K562 (cell line): ENCODE measurements around the gene CDT1. TPM values are rescaled to one million over a fixed set of nuclear protein-coding genes. Genes with fewer than 3 reads are reported as not detected.

Source experiments
- CBX8 ChIP-seq: fragments of 200-600 bp; sonication (generic); IDR thresholded peaks from 2 replicates; pipeline ENCODE4 v1.6.1; 2012; ENCODE audit warnings: borderline replicate concordance, mixed run types, low read depth, mild to moderate bottlenecking, moderate library complexity, mixed read lengths, low read length, control low read depth, inconsistent platforms; ENCODE audit not compliant: poor library complexity, severe bottlenecking; ENCODE audit errors: extremely low read depth
- HNRNPK ChIP-seq: fragments of 200-400 bp; formaldehyde crosslinking; IDR thresholded peaks from one replicate; pipeline ENCODE4 v1.6.1; 2018; ENCODE audit warnings: mild to moderate bottlenecking, low read depth, low read length; ENCODE audit not compliant: poor library complexity, severe bottlenecking
- HSF4 ChIP-seq: fragments of 250-450 bp; sonication (Bioruptor Pico); IDR thresholded peaks from 2 replicates; pipeline ENCODE4 v2.1.2; 2022; ENCODE audit warnings: mild to moderate bottlenecking, moderate library complexity, borderline replicate concordance
- LARP7 ChIP-seq: fragments of 450-650 bp; IDR thresholded peaks from 2 replicates; pipeline ENCODE4 v1.6.1; 2016
- MAX ChIP-seq: sonication (generic); formaldehyde crosslinking; IDR thresholded peaks from 2 replicates; pipeline ENCODE4 v1.9.0; 2022; ENCODE audit warnings: mild to moderate bottlenecking, missing genetic modification reagents
- MBD1 ChIP-seq: fragments of 250-450 bp; sonication (Bioruptor Pico); IDR thresholded peaks from 2 replicates; pipeline ENCODE4 v1.8.0; 2022; ENCODE audit warnings: inconsistent platforms
- MCM2 ChIP-seq: fragments of 450-650 bp; IDR thresholded peaks from 2 replicates; pipeline ENCODE4 v1.6.1; 2017; ENCODE audit warnings: low read depth, mild to moderate bottlenecking
- MYBL2 ChIP-seq, 2 experiments: fragments of 450-650 bp in 1 of 2; sonication (generic) in 1 of 2; formaldehyde crosslinking in 1 of 2; IDR thresholded peaks; 2 replicates each; pipeline versions ENCODE4 v1.6.1 to v1.8.1; 2017 to 2022; ENCODE audit warnings: borderline replicate concordance in 1 of 2, inconsistent platforms in 1 of 2, low read depth in 1 of 2, mild to moderate bottlenecking in 1 of 2, missing genetic modification reagents in 1 of 2, moderate library complexity in 1 of 2
- PRMT5 ChIP-seq: sonication (generic); formaldehyde crosslinking; IDR thresholded peaks from 2 replicates; pipeline ENCODE4 v1.5.0; 2020; ENCODE audit warnings: missing genetic modification reagents
- RAD21 ChIP-seq, 2 experiments: fragments of 250-450 bp in 1 of 2; fragments of 450-650 bp in 1 of 2; sonication (Bioruptor Pico) in 1 of 2; formaldehyde crosslinking in 1 of 2; IDR thresholded peaks in 1 of 2; conservative IDR thresholded peaks in 1 of 2; 2 replicates each; pipeline versions ENCODE4 v1.4.0 to v1.8.0; 2020 to 2022; ENCODE audit warnings: mild to moderate bottlenecking in 2 of 2, moderate library complexity in 1 of 2
- SOX6 ChIP-seq: fragments of 450-650 bp; IDR thresholded peaks from 2 replicates; pipeline ENCODE4 v1.6.1; 2014; ENCODE audit warnings: mild to moderate bottlenecking
- TAF9B ChIP-seq: fragments of 450-650 bp; IDR thresholded peaks from 2 replicates; pipeline ENCODE4 v1.6.1; 2018; ENCODE audit warnings: mild to moderate bottlenecking; ENCODE audit not compliant: partially characterized antibody
- ZNF780A ChIP-seq: fragments of 250-450 bp; sonication (Bioruptor Pico); IDR thresholded peaks from 2 replicates; pipeline ENCODE4 v1.5.0; 2021; ENCODE audit warnings: mild to moderate bottlenecking
- ZNF79 ChIP-seq: fragments of 250-450 bp; sonication (Bioruptor Pico); IDR thresholded peaks from 2 replicates; pipeline ENCODE4 v1.4.0; 2020; ENCODE audit warnings: low read depth, mild to moderate bottlenecking, moderate library complexity
- polyA plus RNA-seq, 8 experiments: library from polyadenylated mRNA; depleted of rRNA in 4 of 8; stranded (reverse) in 5 of 8; unstranded in 3 of 8; fragments of >200 nt; fragmentation: Nextera tagmentation in 2 of 8; fragmentation: Illumina TruSeq in 1 of 8; extraction: Ambion mirVana in 2 of 8; extraction: Trizol in 1 of 8; gene quantifications; 2 replicates each; pipeline versions ENCODE4 v1.2.1 to v1.2.3, GENCODE V29; 2011 to 2014; ENCODE audit warnings: inconsistent platforms in 1 of 8, missing spikeins in 1 of 8
- total RNA-seq, 7 experiments: library from RNA; depleted of rRNA in 6 of 7; stranded (reverse); fragments of >200 nt in 6 of 7; fragmentation: Illumina TruSeq in 2 of 7; extraction: Trizol in 2 of 7; gene quantifications; 2 replicates each; pipeline versions ENCODE4 v1.2.1 to v1.2.3, GENCODE V29; 2011 to 2021; ENCODE audit warnings: low replicate concordance in 1 of 7
- TF ChIP-seq, protein P1 (sequence below): fragments of 250-450 bp; sonication (Bioruptor Pico); IDR thresholded peaks from 2 replicates; pipeline ENCODE4 v1.5.0; 2021
- TF ChIP-seq, protein P2 (sequence below), 2 experiments: fragments of 200-800 bp in 1 of 2; sonication (Bioruptor generic) in 1 of 2; sonication (generic) in 1 of 2; formaldehyde crosslinking in 1 of 2; IDR thresholded peaks in 1 of 2; conservative IDR thresholded peaks in 1 of 2; 2 replicates each; pipeline versions ENCODE4 v1.5.0 to v1.6.1; 2016 to 2020; ENCODE audit warnings: missing compliant biosample characterization in 1 of 2, missing genetic modification characterization in 1 of 2, missing genetic modification reagents in 1 of 2
- TF ChIP-seq, protein P3 (sequence below): IDR thresholded peaks from 3 replicates; pipeline ENCODE4 v1.6.1; 2011; ENCODE audit warnings: borderline replicate concordance, mild to moderate bottlenecking, moderate library complexity; ENCODE audit not compliant: insufficient read length; ENCODE audit errors: extremely low read depth

CDT1 gene
- total and polyA plus RNA-seq, 9 of the 15 experiments (the other 6 are each of a cell fraction or from before 2014, with no cell fraction given), result 0.92 to 178 (median 14.2) TPM

- TF ChIP-seq, protein P1, sequence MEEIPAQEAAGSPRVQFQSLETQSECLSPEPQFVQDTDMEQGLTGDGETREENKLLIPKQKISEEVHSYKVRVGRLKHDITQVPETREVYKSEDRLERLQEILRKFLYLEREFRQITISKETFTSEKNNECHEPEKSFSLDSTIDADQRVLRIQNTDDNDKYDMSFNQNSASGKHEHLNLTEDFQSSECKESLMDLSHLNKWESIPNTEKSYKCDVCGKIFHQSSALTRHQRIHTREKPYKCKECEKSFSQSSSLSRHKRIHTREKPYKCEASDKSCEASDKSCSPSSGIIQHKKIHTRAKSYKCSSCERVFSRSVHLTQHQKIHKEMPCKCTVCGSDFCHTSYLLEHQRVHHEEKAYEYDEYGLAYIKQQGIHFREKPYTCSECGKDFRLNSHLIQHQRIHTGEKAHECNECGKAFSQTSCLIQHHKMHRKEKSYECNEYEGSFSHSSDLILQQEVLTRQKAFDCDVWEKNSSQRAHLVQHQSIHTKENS, result no peak
- TF ChIP-seq ZNF79 (CRISPR knock-in tag) (0 out of 2 replicates have a peak, but pooled peaks have one; percentile 20), SOX6 (peak; percentile 91), HNRNPK (no peak), LARP7 (no peak), MBD1 (CRISPR knock-in tag) (no peak), ZNF780A (CRISPR knock-in tag) (no peak), RAD21 (CRISPR knock-in tag; conservative IDR thresholded peaks at IDR 0.05 in 1 of 2, IDR thresholded peaks at IDR 0.05 in 1 of 2) (peak; percentile 21 to 37), MAX (CRISPR knock-in tag) (peak; percentile 83), HSF4 (CRISPR knock-in tag) (no peak; the same call in 1 of the 2 replicates), CBX8 (no peak), PRMT5 (CRISPR knock-in tag) (no peak), TAF9B (no peak), MYBL2 (IDR thresholded peaks at IDR 0.05; ENCODE audit: low read depth) (no peak), MYBL2 (CRISPR knock-in tag; IDR thresholded peaks at IDR 0.05; ENCODE audit: borderline replicate concordance) (no peak), MCM2 (no peak)
- TF ChIP-seq, protein P2, sequence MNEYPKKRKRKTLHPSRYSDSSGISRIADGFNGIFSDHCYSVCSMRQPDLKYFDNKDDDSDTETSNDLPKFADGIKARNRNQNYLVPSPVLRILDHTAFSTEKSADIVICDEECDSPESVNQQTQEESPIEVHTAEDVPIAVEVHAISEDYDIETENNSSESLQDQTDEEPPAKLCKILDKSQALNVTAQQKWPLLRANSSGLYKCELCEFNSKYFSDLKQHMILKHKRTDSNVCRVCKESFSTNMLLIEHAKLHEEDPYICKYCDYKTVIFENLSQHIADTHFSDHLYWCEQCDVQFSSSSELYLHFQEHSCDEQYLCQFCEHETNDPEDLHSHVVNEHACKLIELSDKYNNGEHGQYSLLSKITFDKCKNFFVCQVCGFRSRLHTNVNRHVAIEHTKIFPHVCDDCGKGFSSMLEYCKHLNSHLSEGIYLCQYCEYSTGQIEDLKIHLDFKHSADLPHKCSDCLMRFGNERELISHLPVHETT (CRISPR knock-in tag; conservative IDR thresholded peaks at IDR 0.05 in 1 of 2, IDR thresholded peaks at IDR 0.05 in 1 of 2), result peak in 1 of 2 experiments; percentile 83; a peak in 2 of 4 replicates
- TF ChIP-seq, protein P3, sequence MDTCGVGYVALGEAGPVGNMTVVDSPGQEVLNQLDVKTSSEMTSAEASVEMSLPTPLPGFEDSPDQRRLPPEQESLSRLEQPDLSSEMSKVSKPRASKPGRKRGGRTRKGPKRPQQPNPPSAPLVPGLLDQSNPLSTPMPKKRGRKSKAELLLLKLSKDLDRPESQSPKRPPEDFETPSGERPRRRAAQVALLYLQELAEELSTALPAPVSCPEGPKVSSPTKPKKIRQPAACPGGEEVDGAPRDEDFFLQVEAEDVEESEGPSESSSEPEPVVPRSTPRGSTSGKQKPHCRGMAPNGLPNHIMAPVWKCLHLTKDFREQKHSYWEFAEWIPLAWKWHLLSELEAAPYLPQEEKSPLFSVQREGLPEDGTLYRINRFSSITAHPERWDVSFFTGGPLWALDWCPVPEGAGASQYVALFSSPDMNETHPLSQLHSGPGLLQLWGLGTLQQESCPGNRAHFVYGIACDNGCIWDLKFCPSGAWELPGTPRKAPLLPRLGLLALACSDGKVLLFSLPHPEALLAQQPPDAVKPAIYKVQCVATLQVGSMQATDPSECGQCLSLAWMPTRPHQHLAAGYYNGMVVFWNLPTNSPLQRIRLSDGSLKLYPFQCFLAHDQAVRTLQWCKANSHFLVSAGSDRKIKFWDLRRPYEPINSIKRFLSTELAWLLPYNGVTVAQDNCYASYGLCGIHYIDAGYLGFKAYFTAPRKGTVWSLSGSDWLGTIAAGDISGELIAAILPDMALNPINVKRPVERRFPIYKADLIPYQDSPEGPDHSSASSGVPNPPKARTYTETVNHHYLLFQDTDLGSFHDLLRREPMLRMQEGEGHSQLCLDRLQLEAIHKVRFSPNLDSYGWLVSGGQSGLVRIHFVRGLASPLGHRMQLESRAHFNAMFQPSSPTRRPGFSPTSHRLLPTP, result no peak
Measured at GRCh38 chr16:88770461-88771293, 32.9 kb upstream of the CDT1 start (continued).
